Endometrial microvascular endothelial cells (primary cell): Measurements from ENCODE around the gene NEK4. TPM values are rescaled to one million over a fixed set of nuclear protein-coding genes. Genes with fewer than 3 reads are reported as not detected.

Source experiments
- in situ Hi-C: cut with HindIII; loops from 2 replicates; pipeline ENCODE4 v1.10.0; 2017; ENCODE audit warnings: low sequenced_read_pairs, low pct_unique_long_range_greater_than_20kb; ENCODE audit errors: inconsistent ontology term
- total RNA-seq: library from RNA; depleted of rRNA; stranded (reverse); fragments of >200 nt; gene quantifications from one replicate; pipeline ENCODE4 v1.2.3, GENCODE V29; 2015; ENCODE audit errors: inconsistent ontology term

The NEK4 gene
- total RNA-seq, 1 donor from 2014 or later, result 10.2 TPM

DNA sequence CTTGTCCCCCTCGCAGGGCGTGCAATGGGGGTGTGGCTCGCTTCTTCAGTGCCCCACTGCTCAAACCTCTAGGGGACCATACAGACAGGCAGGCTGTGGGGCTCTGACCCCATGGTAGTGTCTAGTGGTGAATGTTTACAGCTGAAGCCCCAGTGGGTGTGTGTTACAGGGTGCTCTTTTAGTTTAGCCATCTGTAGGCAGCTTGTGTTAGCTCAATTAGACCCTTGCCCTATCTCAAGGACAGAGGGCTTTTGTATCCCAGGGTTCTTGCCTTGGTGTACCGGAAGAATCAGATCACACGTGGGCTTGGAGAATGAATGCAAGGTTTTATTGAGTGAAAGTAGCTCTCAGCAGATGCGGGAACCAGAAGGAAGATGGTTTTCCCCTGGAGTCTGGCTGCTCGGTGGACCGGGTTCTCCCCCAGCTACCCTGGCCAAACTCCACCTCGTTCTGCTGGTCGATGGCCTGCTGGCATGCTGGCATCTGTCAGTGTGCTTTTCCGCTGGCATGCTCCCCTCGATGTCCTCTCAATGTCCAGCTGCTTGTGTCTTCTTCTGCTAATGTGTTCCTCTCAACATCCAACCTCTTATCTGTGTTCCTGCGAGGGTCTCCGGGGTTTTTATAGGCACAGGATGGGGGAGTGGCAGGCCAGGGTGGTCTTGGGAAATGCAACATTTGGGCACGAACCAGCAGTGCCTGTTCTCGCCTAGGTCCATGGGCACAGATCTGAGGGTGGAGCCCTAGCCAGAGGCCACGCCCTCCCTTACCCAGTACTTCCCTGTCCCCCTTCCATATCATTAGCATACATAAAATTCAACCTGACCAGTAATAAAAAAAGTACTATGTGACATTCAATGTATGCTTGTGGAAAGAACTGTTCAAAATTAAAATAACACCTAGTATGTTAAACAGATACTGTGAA, 58.2 kb downstream of the NEK4 start:
- in situ Hi-C loops, result no loop called here

DNA sequence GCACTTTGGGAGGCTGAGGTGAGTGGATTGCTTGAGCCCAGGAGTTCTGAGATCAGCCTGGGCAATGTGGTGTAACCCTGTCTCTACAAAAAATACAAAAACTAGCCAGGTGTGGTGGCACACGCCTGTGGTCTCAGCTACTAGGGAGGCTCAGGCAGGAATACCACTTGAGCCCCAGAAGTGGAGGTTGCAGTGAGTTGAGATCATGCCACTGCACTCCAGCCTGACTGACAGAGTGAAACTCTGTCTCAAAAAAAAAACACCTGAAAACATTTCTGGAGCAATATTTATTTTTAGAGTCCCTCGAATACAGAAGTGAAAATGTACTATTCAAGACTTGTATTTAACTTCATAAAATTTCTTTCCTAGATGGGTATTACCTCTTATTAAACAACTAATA, 60.2 kb downstream of the NEK4 start:
- in situ Hi-C loops, result no loop called here

DNA sequence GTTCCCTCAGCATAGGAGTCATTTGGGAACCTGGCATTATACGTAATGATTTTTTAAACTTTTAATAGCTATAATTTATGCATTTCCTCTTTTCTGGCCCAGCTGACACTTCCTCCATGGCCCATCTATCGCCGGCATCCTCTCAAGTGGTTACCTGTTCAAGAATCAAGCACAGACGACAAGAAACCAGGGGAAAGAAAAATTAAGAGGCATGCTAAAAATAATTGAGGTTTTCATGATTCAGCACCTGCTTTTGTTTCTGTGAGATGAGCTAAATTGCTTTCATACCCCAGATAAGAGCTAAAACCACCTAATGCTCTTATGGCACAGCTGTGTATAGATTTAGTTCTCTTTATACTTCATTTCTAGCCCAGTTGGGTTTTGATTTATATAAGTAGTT, 63.2 kb downstream of the NEK4 start:
- in situ Hi-C loops, result no loop called here

DNA sequence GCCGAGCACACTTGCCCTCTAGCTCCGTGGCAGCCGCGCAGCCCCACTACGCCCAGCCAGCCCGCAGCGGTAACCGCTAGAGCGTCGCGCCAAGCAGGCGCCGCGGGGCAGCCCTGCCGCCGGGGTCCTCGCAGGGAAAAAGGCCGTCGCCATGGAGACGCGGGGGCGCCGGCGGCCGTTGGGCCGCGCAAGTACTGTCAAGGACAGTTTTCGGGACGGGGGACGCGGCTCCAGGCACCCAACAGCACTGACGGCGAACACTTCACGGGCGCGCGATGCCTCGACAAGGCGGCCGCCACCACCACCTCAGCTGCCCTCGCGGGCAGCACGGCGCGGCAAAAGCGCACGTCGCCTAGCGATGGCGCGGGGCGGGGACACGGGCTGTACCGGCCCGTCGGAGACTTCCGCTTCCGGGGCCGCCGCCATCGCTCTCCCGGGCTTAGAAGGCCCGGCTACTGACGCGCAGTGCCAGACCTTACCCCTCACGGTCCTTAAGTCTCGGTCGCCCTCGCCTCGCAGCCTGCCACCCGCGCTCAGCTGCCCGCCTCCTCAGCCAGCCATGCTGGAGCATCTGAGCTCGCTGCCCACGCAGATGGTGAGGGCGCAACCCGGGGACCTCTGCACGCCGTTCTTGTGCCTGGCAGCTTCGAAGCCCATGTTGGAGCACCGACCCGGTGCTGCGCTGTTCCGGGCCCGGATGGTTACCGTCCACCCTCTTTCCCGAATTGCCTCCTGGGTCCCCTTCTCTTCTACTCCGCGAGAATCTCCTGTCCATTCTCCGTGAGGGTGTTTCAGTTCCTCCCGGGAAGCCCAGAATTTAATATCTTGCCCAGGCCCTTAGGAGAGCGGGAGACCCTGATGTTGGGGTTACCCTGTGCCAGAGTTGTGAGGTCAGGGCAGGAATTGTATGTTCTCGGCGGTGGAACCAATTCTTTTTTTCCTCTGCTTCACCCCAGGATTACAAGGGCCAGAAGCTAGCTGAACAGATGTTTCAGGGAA, 64.8 kb downstream of the NEK4 start, which contains the start of the genes GLT8D1 and SPCS1:
GLT8D1 (minus strand) TSS at position 104 of the 999 bp plus-strand sequence. CDS start 5,331 bp downstream, outside the sequence.
SPCS1 (plus strand) TSS at position 419 of the 999 bp plus-strand sequence; CDS start at position 560, 141 bp downstream.
- in situ Hi-C loops, result no loop called here

DNA sequence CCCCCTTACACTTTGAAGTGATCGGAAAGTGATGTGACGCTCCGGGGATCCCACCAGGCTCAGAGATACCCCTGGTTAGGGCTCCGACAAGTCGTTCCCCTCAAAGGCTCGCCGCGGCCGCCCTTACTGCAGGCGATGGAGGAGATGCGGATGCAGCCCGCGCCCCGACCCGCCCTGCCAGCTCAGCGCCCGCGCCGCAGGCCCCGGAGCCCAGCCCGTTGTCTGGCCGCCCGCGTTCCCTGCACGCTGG, 65.4 kb downstream of the NEK4 start:
- in situ Hi-C loops, result no loop called here

DNA sequence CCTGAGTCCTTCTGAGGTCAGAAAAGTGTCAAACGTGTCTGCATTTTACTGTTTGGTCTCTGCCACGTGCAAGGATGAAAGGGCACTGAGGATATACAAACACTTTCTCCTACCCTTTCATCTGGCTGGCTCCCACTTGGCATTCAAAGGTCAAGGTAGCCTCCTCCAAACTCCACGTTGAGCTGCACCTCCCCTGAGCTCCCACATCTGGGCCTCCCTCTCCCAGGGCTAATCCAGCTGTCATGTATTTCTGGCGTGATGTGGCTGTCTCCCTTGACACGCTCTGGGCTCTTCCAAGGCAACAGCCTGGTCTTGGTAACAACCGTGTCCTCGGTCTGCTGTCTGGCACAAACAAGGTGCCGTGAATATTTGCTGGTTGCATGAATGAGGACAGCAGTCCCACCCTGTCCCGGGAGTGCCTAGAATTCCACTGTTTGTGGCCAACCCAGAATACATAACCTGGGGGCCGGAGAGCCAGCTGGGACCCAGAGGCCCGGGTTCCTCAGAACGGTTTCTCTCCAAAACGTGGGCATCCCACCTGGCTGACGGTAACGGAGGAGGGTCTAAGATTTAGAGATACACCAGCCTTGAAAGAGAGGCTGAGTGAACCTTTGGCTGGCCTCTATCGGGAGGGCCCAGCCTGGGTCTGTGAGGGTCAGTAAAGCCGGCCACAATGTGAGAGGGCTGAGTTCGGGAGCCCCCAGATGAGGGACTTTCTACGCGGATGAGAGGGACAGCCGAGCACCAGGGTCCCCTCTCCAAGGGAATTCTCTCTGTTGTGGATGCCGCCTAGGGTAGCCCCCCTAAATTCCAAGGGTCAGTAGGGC, 65.9 kb downstream of the NEK4 start:
- in situ Hi-C loops, result no loop called here

DNA sequence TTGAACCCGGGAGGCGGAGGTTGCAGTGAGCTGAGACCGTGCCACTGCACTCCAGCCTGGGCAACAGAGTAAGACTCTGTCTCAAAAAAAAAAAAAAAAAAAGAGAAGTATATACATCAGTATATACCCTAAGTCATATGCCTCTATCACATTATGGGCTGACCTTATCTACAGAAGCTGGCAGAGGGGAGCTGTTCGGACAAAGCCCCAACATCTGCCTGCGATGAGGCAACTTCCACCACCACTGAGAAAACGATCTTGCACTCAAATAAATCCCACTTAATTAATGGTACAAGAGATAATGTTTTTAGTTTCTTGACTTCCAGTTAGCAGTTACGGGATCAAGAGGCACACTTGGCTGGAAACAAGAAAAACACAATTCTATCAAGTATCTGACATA, 67.4 kb downstream of the NEK4 start:
- in situ Hi-C loops, result no loop called here

DNA sequence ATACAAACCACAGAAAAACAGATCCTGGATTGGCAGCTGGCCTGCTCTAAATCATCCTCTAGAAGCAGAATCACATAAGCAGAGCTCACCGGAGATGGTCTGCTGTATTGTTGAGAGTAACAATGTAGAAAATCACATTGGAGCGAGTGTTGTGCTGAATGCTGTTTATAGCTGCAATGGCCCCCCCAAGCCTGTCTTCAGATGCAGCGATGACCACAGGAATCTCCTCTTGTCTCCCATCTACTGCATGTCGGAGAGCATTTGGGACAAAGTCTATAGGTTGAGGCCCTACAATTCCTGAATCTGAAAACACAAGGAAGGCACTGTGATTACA, 73.1 kb downstream of the NEK4 start:
- in situ Hi-C loops, result no loop called here

DNA sequence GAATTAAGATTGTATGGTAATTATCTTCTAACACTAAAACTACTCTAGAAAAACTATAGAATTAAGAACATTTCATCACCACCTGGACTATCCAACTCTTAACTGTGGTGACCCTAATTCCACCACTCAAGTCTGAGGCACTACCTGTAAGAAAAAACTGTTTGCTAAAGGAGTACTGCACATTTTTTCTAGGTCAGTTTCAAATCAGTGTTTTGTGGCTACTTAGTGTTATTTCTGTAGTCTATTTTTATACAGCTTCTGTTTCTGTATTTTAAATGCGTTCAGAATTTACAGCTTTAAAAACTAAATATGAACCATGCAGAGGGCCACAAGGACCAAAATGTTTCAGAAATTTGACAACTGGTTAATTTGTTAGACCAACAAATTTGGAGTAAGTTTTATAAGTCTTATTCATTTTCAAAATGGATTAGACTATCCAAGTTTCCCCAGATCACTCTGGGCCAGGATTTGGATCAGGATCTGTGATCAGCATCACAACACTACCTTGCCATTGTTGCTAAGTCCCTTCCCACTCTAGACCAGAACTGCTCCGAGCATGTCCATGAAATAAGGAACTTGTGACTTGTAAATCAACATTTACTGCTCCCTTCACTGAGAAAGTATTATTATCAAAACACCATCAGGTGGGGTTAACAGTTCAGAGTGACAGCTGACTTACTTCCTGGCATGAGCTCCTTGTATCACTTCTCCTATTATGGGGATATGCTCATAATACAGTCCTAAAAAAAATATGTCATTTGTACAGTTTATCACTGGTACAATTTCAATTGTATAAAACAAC, 73.7 kb downstream of the NEK4 start:
- in situ Hi-C loops, result no loop called here

DNA sequence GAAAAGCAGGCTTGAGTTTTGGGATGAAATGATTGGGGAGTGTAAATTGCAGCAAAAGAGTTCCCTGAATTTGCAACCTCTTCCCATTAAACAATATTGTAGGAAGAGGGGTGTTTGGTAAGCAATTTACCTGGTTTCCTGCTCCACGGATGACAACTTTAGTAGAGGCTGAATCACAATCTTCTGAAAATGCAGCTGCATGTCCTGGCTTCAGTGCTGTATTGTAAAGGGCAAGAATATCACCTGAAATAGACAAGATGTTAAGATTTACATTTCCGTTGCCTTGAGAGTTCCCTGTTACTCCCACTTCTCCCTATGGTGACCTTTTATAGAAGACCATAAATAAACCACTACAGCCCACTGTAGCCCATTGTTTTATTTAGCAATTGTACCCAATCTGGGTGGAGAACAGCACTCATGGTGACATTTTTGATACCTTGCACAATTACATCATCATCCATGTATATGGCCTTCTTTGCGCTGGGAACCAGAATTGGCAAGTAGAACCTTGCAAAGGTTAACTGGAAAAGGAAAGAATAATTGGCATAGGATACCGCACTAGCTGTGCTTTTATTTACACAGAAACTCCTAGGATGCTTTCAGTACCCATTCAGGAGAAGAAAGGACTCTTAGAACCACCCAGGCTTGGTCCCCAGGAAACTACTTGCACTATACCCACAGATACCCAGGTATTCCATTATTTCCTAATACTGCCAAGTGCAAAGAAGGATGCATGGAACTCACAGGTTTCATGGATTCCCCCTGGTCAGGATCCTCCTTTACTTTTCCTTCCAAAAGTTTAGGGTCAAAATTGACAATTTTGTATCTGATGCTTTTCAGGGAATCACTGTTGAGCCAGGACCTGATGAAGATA, 74.7 kb downstream of the NEK4 start:
- in situ Hi-C loops, result no loop called here

DNA sequence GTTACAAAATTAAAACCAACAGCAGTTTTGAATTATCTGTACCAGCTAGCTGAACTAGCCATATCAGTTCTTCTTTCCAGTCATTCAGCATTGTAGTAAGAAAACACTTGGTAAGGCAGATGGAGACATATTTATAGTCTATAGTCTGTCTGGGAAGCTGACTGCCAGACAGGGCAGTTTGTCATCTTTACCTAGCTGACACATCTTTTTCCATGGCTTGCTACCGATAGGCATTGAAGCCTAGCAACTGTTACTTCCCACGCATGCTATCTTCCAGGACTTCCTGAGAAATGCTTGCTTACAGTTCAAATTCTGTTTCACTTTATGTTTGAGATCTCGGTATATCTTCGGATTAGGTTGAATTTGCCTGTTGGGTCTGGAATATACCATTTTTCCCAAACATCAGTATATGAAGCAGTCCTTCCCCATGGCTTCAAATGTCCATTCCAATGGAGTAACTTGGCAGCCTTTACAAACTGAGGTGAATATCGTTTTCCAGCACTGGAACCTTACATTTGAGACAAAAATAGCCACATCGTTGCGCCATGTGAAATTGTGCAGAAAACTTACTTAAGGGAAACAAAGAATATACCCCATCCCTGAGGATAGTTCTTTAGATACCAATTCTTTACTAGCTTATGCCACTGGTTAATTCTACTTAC, 76.1 kb downstream of the NEK4 start:
- in situ Hi-C loops, result no loop called here

DNA sequence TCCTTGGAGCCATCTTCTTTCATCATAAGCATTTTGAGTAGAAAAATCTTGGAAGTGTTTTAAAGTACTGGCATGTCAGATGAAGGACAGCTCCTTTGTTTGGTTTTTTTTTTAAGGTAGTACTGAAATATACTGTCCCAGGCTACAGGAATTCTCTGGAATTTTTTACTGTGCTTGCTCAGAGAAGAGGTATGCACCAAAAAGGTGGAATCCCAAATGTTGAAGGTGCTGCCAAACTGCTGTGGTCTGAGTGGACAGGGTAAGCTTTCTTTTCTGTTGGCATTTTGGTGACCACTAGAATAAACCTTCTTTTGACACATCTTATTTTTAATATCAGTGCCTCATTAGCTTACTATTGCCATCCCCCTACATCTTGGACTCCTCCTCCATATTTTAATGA, 77.7 kb downstream of the NEK4 start:
- in situ Hi-C loops, result no loop called here

DNA sequence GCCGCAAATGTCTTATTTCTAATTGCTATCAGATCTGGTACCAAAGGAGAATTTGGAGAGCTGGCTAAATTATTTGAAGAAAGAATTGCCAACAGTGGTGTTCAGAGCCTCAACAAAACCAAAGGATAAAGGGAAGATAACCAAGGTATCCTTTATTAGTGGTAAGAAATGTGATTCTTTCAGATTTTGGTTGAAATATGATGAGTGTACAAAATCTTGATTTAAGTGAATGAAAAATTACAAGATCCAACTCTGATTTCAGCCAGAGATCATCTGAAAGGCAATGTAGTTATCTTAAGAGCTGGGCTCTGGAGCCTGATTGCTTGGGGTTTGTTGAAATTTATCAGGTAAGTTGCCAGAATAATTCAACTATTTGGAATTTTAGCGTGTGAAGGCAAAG, 80.2 kb downstream of the NEK4 start:
- in situ Hi-C loops, result no loop called here

DNA sequence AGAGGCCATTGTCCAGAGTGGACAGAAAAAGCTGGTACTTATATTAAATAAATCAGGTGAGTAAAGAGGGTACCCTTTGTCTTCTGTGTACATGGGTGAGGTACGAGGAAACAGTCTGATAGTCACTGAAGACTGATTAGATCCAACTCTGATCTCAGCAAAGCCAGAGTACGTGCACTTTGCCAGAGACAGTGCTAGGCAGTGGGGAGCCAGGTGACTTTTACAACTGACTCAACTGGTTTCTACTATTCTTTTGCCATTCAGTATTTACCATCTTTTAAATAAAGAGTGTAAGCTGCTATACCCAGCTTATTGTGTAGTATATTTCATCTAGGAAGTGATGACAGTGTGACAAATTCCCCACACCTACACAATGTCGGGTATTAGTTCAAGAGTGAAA, 81.6 kb downstream of the NEK4 start:
- in situ Hi-C loops, result no loop called here

DNA sequence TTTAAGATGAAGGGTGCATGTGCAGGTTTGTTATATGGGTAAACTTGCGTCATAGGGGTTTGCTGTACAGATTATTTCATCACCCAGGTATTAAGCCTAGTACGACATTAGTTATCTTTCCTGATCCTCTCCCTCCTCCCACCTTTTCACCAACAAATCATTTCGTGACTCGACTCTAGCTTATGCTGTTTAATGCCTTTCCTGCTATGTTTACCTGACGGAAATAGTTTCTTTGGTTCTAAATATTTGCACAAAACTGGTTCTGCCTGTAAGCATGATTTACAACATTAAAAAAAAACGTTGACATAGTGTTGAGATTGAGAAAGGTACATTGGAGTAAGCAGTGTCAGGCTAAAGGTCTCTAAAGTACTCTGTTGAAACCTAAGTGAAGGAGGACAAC, 82.5 kb downstream of the NEK4 start:
- in situ Hi-C loops, result no loop called here

DNA sequence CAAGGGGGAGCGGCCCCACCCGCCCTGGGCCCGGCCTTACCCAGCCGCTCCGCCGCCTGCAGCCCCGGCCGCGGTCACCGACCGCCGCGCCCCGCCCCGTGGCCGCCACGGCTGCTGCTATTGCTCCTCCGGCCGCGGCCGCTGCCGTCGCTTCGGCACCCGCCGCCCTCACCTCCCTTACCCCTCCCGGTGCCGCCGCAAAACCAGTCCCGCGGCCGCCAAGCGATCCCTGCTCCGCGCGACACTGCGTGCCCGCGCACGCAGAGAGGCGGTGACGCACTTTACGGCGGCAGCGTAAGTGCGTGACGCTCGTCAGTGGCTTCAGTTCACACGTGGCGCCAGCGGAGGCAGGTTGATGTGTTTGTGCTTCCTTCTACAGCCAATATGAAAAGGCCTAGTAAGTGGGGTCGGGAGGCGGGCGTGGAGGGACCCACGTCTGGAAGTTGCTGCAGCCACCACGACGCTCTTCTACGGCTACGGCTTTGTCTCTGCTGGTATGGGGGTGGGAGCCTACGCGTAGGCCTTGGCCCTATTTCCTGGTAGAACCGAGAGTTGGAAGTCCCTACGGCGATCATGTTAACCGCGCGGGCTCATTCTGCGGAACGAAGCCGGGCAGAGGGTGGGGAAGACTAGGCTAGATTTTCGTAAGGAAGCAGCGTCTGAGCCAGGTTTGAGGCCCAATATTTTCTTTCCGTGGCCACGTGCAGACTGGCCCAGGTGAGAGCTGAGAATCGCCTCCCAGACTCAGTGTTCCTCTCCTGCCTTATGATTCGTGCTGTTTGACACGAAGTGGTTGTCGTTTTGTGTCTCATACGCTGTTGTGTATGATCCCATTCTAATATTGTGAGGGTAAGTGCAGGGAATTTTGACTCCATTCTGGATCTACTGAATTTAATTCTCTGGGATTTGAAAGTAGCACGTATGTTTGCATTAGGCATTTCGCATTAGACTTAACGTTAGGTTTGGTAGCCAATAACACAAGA, 84.7 kb downstream of the NEK4 start, which contains the start of the genes GNL3 and PBRM1:
GNL3 (plus strand) TSS at position 324 of the 983 bp plus-strand sequence; CDS start at position 385, 61 bp downstream.
PBRM1 (minus strand) TSS at position 205 of the 983 bp plus-strand sequence.
- in situ Hi-C loops, result no loop called here
